Activated naive CD8-positive, alpha-beta T cell (primary cell): ENCODE results near the gene CPO.
"Not testable (repeated sequence)": the region's sequence is repeated elsewhere in the genome, so short reads cannot be mapped to it uniquely, and the experiment has no call there.

ENCODE experiments used
- H3K27ac Mint-ChIP-seq: one replicate; pipeline ENCODE4 v1.8.0; 2021; ENCODE audit warnings: mixed read lengths
- H3K27me3 Mint-ChIP-seq: one replicate; pipeline ENCODE4 v1.8.0; 2021; ENCODE audit warnings: mixed read lengths
- H3K36me3 Mint-ChIP-seq: one replicate; pipeline ENCODE4 v1.8.0; 2021; ENCODE audit warnings: mixed read lengths
- H3K4me1 Mint-ChIP-seq: one replicate; pipeline ENCODE4 v1.8.0; 2021; ENCODE audit warnings: low read depth, mixed read lengths
- H3K4me3 Mint-ChIP-seq: one replicate; pipeline ENCODE4 v1.8.0; 2021; ENCODE audit warnings: mild to moderate bottlenecking, mixed read lengths
- H3K9me3 Mint-ChIP-seq: one replicate; pipeline ENCODE4 v1.8.0; 2021; ENCODE audit warnings: low read depth, mixed read lengths

CPO gene

DNA sequence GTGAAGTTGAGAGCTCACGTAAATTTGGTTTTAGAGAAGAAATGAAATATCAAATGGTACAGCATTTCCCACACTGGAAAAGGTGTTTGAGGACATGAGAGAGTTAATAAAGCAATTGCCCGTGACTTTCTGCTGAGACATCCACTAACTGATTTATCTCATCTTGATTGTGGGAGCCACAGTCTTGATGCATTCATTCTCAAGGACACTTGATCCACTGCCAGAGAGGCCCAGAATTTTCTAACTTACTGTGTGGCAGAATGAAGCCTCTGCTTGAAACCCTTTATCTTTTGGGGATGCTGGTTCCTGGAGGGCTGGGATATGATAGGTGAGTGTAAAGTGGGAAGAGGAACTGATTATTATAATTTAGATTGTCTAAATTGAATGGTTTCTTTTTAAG, at the start of gene CPO:
Gene CPO (plus strand): TSS at position 179 of the 400 bp plus-strand sequence. CDS start 82 bp downstream, at position 261.
- no peak within 1 kb of the TSS for H3K4me3 Mint-ChIP-seq
- peaks cover 6% of the 10 kb centered on the region for H3K27me3 Mint-ChIP-seq
- no peak within 1 kb of the TSS for H3K27ac Mint-ChIP-seq
- H3K36me3 Mint-ChIP-seq = no peaks in the 10 kb centered on the region
- H3K9me3 Mint-ChIP-seq = no peaks in the 10 kb centered on the region
- no peaks in the 10 kb centered on the region for H3K4me1 Mint-ChIP-seq

GRCh38 chr2:206890179-206890578, 49.1 kb upstream of the CPO start:
- H3K9me3 Mint-ChIP-seq = peaks cover 6% of the 10 kb centered on the region
- no peak overlapping the region for H3K27ac Mint-ChIP-seq
- no peaks in the 10 kb centered on the region for H3K27me3 Mint-ChIP-seq

DNA sequence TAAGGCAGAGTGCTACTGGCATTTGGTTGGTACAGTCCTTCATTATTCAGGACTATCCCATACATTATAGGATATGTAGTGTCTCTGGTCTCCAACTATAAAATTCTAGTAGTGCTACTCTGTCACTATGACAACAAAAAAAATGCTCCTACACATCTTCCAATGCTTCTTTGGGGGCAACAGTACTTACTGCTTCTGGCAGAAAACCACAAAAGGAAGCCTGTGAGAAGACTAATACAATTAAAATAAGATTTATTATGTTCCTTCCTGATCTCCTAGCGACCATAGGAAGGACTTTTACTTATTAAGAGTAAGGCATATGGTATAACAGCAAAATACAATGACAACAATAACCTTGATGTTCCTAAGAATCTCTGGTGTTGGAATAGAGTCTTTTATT, 48.4 kb upstream of the CPO start:
- Mint-ChIP-seq H3K4me3 (no peak overlapping the region), H3K36me3 (peaks cover 6% of the 10 kb centered on the region), H3K4me1 (no peaks in the 10 kb centered on the region), H3K27me3 (no peaks in the 10 kb centered on the region), H3K9me3 (peaks cover 6% of the 10 kb centered on the region), H3K27ac (no peak overlapping the region)

More at GRCh38 chr2:206890179-206890578, 49.1 kb upstream of the CPO start:
- Mint-ChIP-seq H3K4me1 (no peaks in the 10 kb centered on the region), H3K4me3 (no peak overlapping the region), H3K36me3 (peaks cover 6% of the 10 kb centered on the region)

GRCh38 chr2:206915121-206915520, 24.2 kb upstream of the CPO start:
- no peaks in the 10 kb centered on the region for H3K27me3 Mint-ChIP-seq
- peaks cover 3% of the 10 kb centered on the region for H3K9me3 Mint-ChIP-seq
- no peak overlapping the region for H3K27ac Mint-ChIP-seq
- H3K4me1 Mint-ChIP-seq = no peaks in the 10 kb centered on the region
- peaks cover 5% of the 10 kb centered on the region for H3K36me3 Mint-ChIP-seq
- no peak overlapping the region for H3K4me3 Mint-ChIP-seq

DNA sequence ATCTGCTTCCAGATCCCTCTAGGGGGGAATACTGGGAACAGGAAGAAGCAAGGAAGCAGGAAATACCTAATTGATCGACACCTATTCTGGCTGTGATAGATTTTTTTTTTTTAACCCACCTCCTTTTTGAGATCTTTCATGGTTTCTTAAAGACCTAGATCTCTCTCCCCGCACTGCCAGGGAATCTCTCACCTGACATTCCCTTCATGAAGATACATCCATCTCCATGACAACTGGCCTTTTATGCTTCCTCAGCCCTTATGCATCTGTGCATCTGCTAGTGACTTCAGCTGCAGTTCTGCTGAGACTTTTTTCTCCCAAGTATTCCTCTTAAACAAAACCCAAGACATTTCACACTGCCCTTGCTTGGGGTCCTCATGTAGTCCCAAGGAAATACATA, 21.1 kb upstream of the CPO start:
- H3K27me3 Mint-ChIP-seq = peaks cover 2% of the 10 kb centered on the region
- peaks cover 10% of the 10 kb centered on the region for H3K36me3 Mint-ChIP-seq
- H3K4me1 Mint-ChIP-seq = no peaks in the 10 kb centered on the region
- H3K9me3 Mint-ChIP-seq = peaks cover 3% of the 10 kb centered on the region
- no peak overlapping the region for H3K4me3 Mint-ChIP-seq
- H3K27ac Mint-ChIP-seq = no peak overlapping the region

- H3K4me1 Mint-ChIP-seq = no peaks in the 10 kb centered on the region
- peaks cover 5% of the 10 kb centered on the region for H3K9me3 Mint-ChIP-seq
- peaks cover 8% of the 10 kb centered on the region for H3K36me3 Mint-ChIP-seq
These were observed 19.0 kb upstream of the CPO start for GRCh38 chr2:206920310-206920709.

GRCh38 chr2:206920951-206921350, 18.4 kb upstream of the CPO start:
- Mint-ChIP-seq H3K4me3 (no peak overlapping the region), H3K36me3 (peaks cover 8% of the 10 kb centered on the region), H3K27ac (no peak overlapping the region), H3K27me3 (peaks cover 2% of the 10 kb centered on the region), H3K4me1 (no peaks in the 10 kb centered on the region), H3K9me3 (peaks cover 5% of the 10 kb centered on the region)

More at GRCh38 chr2:206920310-206920709, 19.0 kb upstream of the CPO start:
- Mint-ChIP-seq H3K27me3 (peaks cover 2% of the 10 kb centered on the region), H3K27ac (no peak overlapping the region), H3K4me3 (no peak overlapping the region)

- Mint-ChIP-seq H3K27me3 (peaks cover 3% of the 10 kb centered on the region), H3K4me1 (no peaks in the 10 kb centered on the region), H3K27ac (no peak overlapping the region), H3K36me3 (peaks cover 11% of the 10 kb centered on the region), H3K9me3 (peaks cover 5% of the 10 kb centered on the region), H3K4me3 (no peak overlapping the region)
These were observed 17.8 kb upstream of the CPO start for GRCh38 chr2:206921529-206921928.

DNA sequence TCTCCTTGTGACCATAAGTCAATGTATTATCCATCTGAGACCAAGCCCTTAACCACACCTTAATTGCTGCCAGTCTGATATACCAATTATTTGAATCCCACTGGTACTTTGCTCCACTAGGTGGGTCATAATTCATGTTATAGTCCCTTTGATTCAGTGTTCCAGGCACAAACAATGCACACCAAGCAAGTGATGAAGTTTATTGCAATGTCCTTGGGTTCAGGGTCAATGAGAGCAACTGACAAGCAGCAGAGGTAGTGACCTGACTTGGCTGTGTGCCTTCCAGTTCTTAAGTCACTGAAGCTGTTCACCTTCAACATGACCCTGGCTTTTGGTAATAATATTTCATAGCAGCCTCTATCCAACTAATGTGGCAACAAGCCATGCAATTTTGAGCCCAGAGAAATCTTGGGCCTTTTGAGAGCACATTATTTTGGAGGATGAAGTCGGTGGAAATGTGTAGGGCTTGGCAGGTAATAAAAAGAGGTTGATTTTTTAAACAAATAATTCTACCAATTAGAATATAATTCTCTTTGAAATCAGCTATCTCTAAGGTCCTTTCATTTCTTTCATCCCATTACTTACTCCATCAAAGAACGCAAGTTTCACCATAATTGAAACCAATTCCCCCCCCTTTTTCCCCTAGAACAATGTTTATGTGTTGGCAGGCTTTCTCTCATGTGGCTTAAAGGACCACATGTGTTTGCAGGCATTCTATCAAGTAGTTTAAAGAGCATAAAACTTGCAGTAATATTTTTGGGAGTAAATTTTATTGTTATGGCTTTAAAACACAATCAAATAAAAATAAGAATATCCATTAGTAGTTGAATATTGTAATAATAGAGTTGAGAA, 3.1 kb upstream of the CPO start:
- Mint-ChIP-seq H3K27ac (no peak overlapping the region), H3K27me3 (peaks cover 2% of the 10 kb centered on the region), H3K36me3 (no peaks in the 10 kb centered on the region), H3K4me1 (no peaks in the 10 kb centered on the region), H3K9me3 (no peaks in the 10 kb centered on the region), H3K4me3 (no peak overlapping the region)

DNA sequence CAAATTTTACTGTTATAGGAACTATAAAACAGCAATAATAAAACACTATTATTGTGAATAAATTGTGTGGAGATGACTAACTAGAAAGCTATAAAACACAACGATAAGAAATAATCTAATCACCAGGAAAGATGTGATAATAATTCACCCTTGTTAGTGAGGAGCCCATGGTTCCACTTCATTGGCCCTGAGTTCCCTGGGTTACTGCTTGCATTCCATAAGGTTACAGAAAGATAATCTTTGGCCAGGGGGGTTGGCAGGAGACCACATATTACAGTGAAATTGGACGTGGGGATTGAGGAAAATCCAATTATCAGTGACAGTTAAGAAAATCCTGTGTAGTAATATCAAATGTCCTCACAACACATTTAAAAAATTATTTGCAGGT, 2.5 kb upstream of the CPO start:
- Mint-ChIP-seq H3K4me3 (no peak overlapping the region), H3K4me1 (no peaks in the 10 kb centered on the region), H3K27me3 (peaks cover 2% of the 10 kb centered on the region), H3K27ac (no peak overlapping the region), H3K9me3 (no peaks in the 10 kb centered on the region), H3K36me3 (no peaks in the 10 kb centered on the region)

- peaks cover 6% of the 10 kb centered on the region for H3K27me3 Mint-ChIP-seq
- H3K36me3 Mint-ChIP-seq = no peaks in the 10 kb centered on the region
- H3K9me3 Mint-ChIP-seq = no peaks in the 10 kb centered on the region
- H3K4me3 Mint-ChIP-seq = no peak overlapping the region
- no peak overlapping the region for H3K27ac Mint-ChIP-seq
- no peaks in the 10 kb centered on the region for H3K4me1 Mint-ChIP-seq
These were observed 1.8 kb upstream of the CPO start for GRCh38 chr2:206937555-206937954.

DNA sequence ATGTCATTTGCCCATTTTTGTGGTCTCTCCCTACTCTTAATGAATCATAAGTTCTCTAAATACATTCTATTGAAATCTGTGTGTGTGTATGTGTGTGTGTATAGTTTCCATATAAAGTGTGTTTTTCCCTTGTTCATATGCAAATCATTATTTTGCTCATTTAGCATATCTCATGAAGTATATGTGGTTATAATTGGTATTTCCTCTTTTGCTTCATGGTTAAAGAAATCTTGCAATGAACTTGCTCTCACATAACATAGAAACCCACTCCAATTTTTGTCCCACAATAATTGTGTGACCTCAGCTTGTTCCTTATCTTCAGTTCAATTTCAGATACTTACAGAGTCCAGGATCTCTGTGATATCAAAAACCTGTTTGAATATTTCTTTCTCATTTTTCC, 1.2 kb downstream of the CPO start:
- Mint-ChIP-seq H3K9me3 (no peaks in the 10 kb centered on the region), H3K4me3 (no peak overlapping the region), H3K27me3 (peaks cover 6% of the 10 kb centered on the region), H3K27ac (no peak overlapping the region), H3K36me3 (no peaks in the 10 kb centered on the region), H3K4me1 (no peaks in the 10 kb centered on the region)

DNA sequence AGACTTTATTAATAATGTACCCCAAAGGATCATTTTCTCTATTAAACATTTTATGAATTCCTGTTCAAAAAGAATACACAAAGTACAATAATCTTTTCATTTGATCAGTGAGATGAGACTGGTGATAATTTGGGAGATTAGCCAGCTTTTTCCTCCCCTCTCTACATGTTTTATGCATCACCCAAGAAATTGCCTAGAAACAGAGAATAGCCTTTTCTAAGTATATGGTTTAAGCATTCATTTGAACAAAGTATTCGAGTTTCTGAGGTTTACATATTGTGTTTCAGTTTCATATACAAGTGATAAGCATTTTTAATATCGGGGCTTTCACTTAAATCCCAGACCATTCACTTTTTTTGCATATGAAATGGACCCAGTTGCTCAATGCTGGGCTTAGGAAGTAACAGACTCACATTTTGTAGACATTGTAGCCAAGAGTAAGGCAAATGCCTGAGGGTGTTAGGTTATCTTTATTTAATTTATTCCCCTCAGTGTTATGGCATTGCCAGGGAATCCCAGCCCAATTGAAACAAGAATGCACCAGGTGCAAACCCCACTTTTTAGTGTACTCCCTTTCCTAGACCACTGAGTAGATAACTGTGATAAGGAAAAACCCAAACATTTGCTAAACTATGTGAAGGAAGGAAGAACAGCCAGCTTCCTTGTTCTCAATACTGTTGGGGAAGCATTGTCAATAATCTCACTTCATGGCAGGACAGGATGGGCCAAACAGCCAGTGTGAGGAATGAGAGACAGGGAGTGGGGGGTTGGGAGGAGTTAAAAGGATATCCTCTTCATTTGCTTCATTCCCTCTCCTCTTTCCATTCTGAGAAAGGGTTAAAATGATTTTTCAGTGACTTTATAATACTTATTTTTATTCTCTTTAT, 3.5 kb downstream of the CPO start:
- Mint-ChIP-seq H3K4me1 (no peaks in the 10 kb centered on the region), H3K27me3 (peaks cover 4% of the 10 kb centered on the region), H3K9me3 (peaks cover 3% of the 10 kb centered on the region), H3K27ac (no peak overlapping the region), H3K36me3 (no peaks in the 10 kb centered on the region), H3K4me3 (no peak overlapping the region)

- H3K9me3 Mint-ChIP-seq, H3K4me1 Mint-ChIP-seq, H3K27ac Mint-ChIP-seq, H3K36me3 Mint-ChIP-seq, H3K4me3 Mint-ChIP-seq, H3K27me3 Mint-ChIP-seq: not testable (repeated sequence)
These were observed 14.1 kb downstream of the CPO start for GRCh38 chr2:206953404-206953803.

DNA sequence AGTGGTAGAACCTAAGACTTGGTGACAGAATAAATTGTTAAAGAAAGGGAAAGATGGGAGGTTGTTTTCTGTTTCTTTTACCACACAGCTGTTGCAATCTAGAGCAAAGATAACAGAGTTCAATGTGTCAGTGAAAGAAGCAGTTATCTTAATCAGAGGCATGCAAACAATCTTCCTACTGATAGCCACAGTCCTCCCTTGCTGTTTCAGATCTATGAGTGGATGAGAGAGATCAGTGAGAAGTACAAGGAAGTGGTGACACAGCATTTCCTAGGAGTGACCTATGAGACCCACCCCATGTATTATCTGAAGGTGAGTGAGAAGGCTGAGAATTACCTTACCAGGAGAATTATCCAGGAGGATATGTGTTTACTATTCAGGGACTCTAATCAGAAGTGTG, 15.9 kb downstream of the CPO start:
- no peaks in the 10 kb centered on the region for H3K4me1 Mint-ChIP-seq

More for the DNA sequence above, 15.9 kb downstream of the CPO start:
- Mint-ChIP-seq H3K4me3 (no peak overlapping the region), H3K27ac (no peak overlapping the region), H3K36me3 (peaks cover 6% of the 10 kb centered on the region), H3K9me3 (peaks cover 7% of the 10 kb centered on the region), H3K27me3 (no peaks in the 10 kb centered on the region)
